Activated CD8-positive, alpha-beta T cell treated with anti-CD3 and anti-CD28 coated beads for 36 hours (primary cell): ENCODE results near the gene OSBPL10. TPM values are rescaled to one million over a fixed set of nuclear protein-coding genes. Genes with fewer than 3 reads are reported as not detected.

ENCODE experiments used
- ATAC-seq: fragments of 200-7000 bp; cut with Tn5 transposase; one replicate; pipeline ENCODE4 v1.10.0; 2021; ENCODE audit warnings: mild to moderate bottlenecking, moderate library complexity
- CTCF ChIA-PET: fragments of 350-600 bp; sonication (Branson Sonifier 250); formaldehyde crosslinking; loops from one replicate; lab custom pipeline; 2021; ENCODE audit warnings: antibody characterized with exemption; lab: Charles Lee
- POLR2A ChIA-PET: fragments of 350-600 bp; sonication (Branson Sonifier 250); formaldehyde crosslinking; loops from one replicate; lab custom pipeline; 2021; ENCODE audit warnings: antibody characterized with exemption; lab: Charles Lee
- DNase-seq: peaks from one replicate; pipeline ENCODE4 v3.0.0-alpha.2; 2020
- H3K27ac Mint-ChIP-seq: one replicate; pipeline ENCODE4 v1.8.0; 2021; ENCODE audit warnings: mild to moderate bottlenecking, mixed read lengths
- H3K27me3 Mint-ChIP-seq: one replicate; pipeline ENCODE4 v1.8.0; 2021; ENCODE audit warnings: mixed read lengths
- H3K36me3 Mint-ChIP-seq: one replicate; pipeline ENCODE4 v1.8.0; 2021; ENCODE audit warnings: low read depth, mixed read lengths
- H3K4me1 Mint-ChIP-seq: one replicate; pipeline ENCODE4 v1.8.0; 2021; ENCODE audit warnings: low read depth, mixed read lengths
- H3K4me3 Mint-ChIP-seq: one replicate; pipeline ENCODE4 v1.8.0; 2021; ENCODE audit warnings: mild to moderate bottlenecking, moderate library complexity, mixed read lengths
- H3K9me3 Mint-ChIP-seq: one replicate; pipeline ENCODE4 v1.8.0; 2021; ENCODE audit warnings: mixed read lengths
- intact Hi-C: fragments of 100-400 bp; cut with micrococcal nuclease; formaldehyde crosslinking; loops from one replicate; pipeline ENCODE4 v1.10.0; 2022
- total RNA-seq, 2 experiments: library from RNA; stranded (reverse); gene quantifications; one replicate each; pipeline ENCODE4 v1.2.3, GENCODE V29; 2021
- TF ChIP-seq, protein P1 (sequence below): fragments of 200-600 bp; IDR thresholded peaks from one replicate; pipeline ENCODE4 v1.8.0; 2022; ENCODE audit warnings: antibody characterized with exemption, mild to moderate bottlenecking

OSBPL10 gene
- total RNA-seq, 2 experiments from 2014 or later: 1.9 to 2.1 TPM

DNA sequence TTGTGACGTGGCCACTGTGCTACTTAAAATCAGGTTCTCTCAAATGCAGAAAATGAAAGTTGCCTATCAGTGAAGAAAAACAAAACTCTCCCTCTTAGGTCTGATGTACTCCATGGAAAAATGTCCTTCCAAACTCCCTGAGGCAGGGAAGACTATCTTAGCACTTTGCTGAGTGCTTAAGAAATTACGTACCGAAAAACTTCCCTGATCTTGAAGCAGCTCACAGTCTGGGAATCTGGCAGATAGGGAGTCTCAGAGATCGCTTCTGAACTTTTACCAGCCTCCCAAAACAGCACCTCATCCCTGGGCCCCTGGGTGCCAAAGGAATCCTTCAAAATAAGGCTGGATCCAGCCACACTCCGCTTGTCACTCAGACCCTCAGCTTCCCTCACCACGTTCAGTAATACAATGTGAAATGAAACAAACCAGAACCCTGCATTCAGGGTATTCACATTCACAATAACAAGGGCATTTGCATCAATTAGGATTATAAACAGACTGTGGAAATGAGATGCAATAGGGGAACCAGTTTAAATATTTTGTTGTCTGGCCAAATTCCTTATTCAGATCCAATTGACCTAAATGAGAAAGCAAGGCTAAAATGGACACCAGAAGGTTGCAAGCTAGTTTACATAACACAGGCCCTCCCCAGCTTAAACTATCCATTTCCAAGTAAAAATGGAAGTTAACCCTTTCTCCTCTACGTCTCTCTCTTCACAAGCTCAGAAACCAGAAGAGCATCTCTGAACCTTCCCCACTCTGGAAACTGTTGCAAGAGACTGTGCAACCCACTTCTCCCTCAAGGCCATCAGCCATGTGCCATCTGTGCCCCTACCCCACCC lies 20.9 kb downstream of the OSBPL10 start:
- DNase-seq: no peak
- no peaks in the 10 kb centered on the region for H3K36me3 Mint-ChIP-seq
- ChIA-PET POLR2A (no interaction called here), CTCF (no interaction called here)
- TF ChIP-seq, protein P1, sequence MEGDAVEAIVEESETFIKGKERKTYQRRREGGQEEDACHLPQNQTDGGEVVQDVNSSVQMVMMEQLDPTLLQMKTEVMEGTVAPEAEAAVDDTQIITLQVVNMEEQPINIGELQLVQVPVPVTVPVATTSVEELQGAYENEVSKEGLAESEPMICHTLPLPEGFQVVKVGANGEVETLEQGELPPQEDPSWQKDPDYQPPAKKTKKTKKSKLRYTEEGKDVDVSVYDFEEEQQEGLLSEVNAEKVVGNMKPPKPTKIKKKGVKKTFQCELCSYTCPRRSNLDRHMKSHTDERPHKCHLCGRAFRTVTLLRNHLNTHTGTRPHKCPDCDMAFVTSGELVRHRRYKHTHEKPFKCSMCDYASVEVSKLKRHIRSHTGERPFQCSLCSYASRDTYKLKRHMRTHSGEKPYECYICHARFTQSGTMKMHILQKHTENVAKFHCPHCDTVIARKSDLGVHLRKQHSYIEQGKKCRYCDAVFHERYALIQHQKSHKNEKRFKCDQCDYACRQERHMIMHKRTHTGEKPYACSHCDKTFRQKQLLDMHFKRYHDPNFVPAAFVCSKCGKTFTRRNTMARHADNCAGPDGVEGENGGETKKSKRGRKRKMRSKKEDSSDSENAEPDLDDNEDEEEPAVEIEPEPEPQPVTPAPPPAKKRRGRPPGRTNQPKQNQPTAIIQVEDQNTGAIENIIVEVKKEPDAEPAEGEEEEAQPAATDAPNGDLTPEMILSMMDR: no peak
- no peak overlapping the region for H3K4me3 Mint-ChIP-seq
- no peak overlapping the region for H3K27ac Mint-ChIP-seq
- intact Hi-C loops: no loop called here
- H3K4me1 Mint-ChIP-seq: peaks cover 6% of the 10 kb centered on the region
- H3K9me3 Mint-ChIP-seq: peaks cover 6% of the 10 kb centered on the region
- ATAC-seq: no peak
- H3K27me3 Mint-ChIP-seq: peaks cover 2% of the 10 kb centered on the region

- H3K9me3 Mint-ChIP-seq: peaks cover 8% of the 10 kb centered on the region
Observed at GRCh38 chr3:31959251-31959650, 21.8 kb downstream of the OSBPL10 start.

GRCh38 chr3:31958701-31959152 lies 22.3 kb downstream of the OSBPL10 start:
- intact Hi-C loops: no loop called here
- ChIA-PET POLR2A (no interaction called here), CTCF (no interaction called here)
- Mint-ChIP-seq H3K27ac (no peak overlapping the region), H3K4me1 (peaks cover 6% of the 10 kb centered on the region), H3K9me3 (peaks cover 8% of the 10 kb centered on the region), H3K4me3 (no peak overlapping the region), H3K27me3 (peaks cover 2% of the 10 kb centered on the region), H3K36me3 (no peaks in the 10 kb centered on the region)
- no peak for ATAC-seq
- TF ChIP-seq, protein P1: no peak
- DNase-seq: no peak

More at GRCh38 chr3:31959251-31959650, 21.8 kb downstream of the OSBPL10 start:
- H3K4me3 Mint-ChIP-seq: no peak overlapping the region
- peaks cover 6% of the 10 kb centered on the region for H3K4me1 Mint-ChIP-seq
- ATAC-seq (no peak), DNase-seq (no peak)
- H3K36me3 Mint-ChIP-seq: no peaks in the 10 kb centered on the region
- peaks cover 2% of the 10 kb centered on the region for H3K27me3 Mint-ChIP-seq
- TF ChIP-seq, protein P1: no peak
- ChIA-PET CTCF (no interaction called here), POLR2A (no interaction called here)
- H3K27ac Mint-ChIP-seq: no peak overlapping the region
- intact Hi-C loops: no loop called here

DNA sequence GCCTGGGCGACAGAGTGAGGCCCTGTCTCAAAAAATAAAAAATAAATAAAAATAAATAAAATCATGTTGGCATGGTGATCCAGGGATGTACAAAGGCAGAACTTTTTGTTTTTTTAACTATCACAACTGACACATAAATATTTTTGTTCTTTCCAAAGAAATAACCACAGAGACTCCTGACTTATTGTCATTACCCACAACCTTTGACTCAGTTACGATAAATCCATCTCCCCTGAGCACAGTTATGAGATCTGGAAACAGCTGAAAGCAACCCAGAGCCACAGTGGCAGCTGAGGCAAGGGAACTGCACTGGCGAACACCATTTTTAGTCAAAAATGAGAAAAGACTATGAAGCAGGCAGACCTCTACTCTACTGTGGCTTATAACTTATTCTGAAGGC lies 24.0 kb downstream of the OSBPL10 start:
- intact Hi-C loops: no loop called here
- Mint-ChIP-seq H3K27me3 (peaks cover 10% of the 10 kb centered on the region), H3K4me3 (no peak overlapping the region), H3K9me3 (peaks cover 8% of the 10 kb centered on the region), H3K4me1 (peaks cover 2% of the 10 kb centered on the region), H3K36me3 (no peaks in the 10 kb centered on the region), H3K27ac (no peak overlapping the region)
- no peak for ATAC-seq
- ChIA-PET CTCF (no interaction called here), POLR2A (no interaction called here)
- TF ChIP-seq, protein P1: no peak
- DNase-seq: no peak

- ATAC-seq: no peak
- no peaks in the 10 kb centered on the region for H3K36me3 Mint-ChIP-seq
- peaks cover 2% of the 10 kb centered on the region for H3K4me1 Mint-ChIP-seq
- H3K27me3 Mint-ChIP-seq: peaks cover 9% of the 10 kb centered on the region
- intact Hi-C loops: no loop called here
- no peak overlapping the region for H3K27ac Mint-ChIP-seq
- peaks cover 10% of the 10 kb centered on the region for H3K9me3 Mint-ChIP-seq
- DNase-seq: no peak
- TF ChIP-seq, protein P1: no peak
- H3K4me3 Mint-ChIP-seq: no peak overlapping the region
- CTCF ChIA-PET: interaction anchor here (1.2 kb wide), 1 partner anchor 63 kb away, joined by 3 read pairs; no protein-coding TSS in a partner anchor
- POLR2A ChIA-PET: no interaction called here
Observed at GRCh38 chr3:31955581-31955980, 25.5 kb downstream of the OSBPL10 start.
